Neural progenitor cell (in vitro differentiated cells): ENCODE results near the gene RGCC. TPM values are rescaled to one million over a fixed set of nuclear protein-coding genes. Genes with fewer than 3 reads are reported as not detected.

Experiments used
- DNase-seq: peaks from one replicate; pipeline ENCODE4 v3.0.0-alpha.2; 2016; ENCODE audit warnings: low spot score
- H2AFZ ChIP-seq: fragments of 200-600 bp; sonication (generic); replicated peaks from 2 replicates; pipeline ENCODE4 v1.6.1; 2016; ENCODE audit warnings: antibody characterized with exemption
- H3F3A ChIP-seq: fragments of 200-600 bp; sonication (generic); 2 replicates; pipeline ENCODE4 v1.6.1; 2016; ENCODE audit warnings: antibody characterized with exemption, low read depth
- H3K27ac ChIP-seq: fragments of 200-600 bp; sonication (generic); 2 replicates; pipeline ENCODE4 v1.5.1; 2016; ENCODE audit warnings: mild to moderate bottlenecking
- H3K27me3 ChIP-seq: fragments of 200-600 bp; sonication (generic); 2 replicates; pipeline ENCODE4 v1.6.1; 2016; ENCODE audit warnings: mild to moderate bottlenecking, moderate library complexity
- H3K36me3 ChIP-seq: fragments of 200-600 bp; sonication (generic); 2 replicates; pipeline ENCODE4 v1.5.1; 2016
- H3K4me1 ChIP-seq: fragments of 200-600 bp; sonication (generic); 2 replicates; pipeline ENCODE4 v1.6.1; 2016; ENCODE audit warnings: mixed run types
- H3K4me2 ChIP-seq: fragments of 200-600 bp; sonication (generic); 2 replicates; pipeline ENCODE4 v1.6.1; 2016
- H3K4me3 ChIP-seq: fragments of 200-600 bp; sonication (generic); 2 replicates; pipeline ENCODE4 v1.5.1; 2016
- H3K79me2 ChIP-seq: fragments of 200-600 bp; sonication (generic); 2 replicates; pipeline ENCODE4 v1.6.1; 2016; ENCODE audit warnings: low read depth
- H3K9ac ChIP-seq: fragments of 200-600 bp; sonication (generic); 2 replicates; pipeline ENCODE4 v1.6.1; 2016
- H3K9me3 ChIP-seq: fragments of 200-600 bp; sonication (generic); 2 replicates; pipeline ENCODE4 v1.5.1; 2016; ENCODE audit warnings: low read depth
- H4K20me1 ChIP-seq: fragments of 200-600 bp; sonication (generic); 2 replicates; pipeline ENCODE4 v1.6.1; 2016; ENCODE audit warnings: low read depth
- H3K27ac Mint-ChIP-seq: 3 replicates; pipeline ENCODE4 v1.8.0; 2021; ENCODE audit warnings: mixed read lengths
- H3K27me3 Mint-ChIP-seq: 2 replicates; pipeline ENCODE4 v1.8.0; 2022; ENCODE audit warnings: low read depth, mild to moderate bottlenecking, inconsistent platforms, moderate library complexity, mixed read lengths; ENCODE audit not compliant: insufficient read depth
- H3K36me3 Mint-ChIP-seq: 3 replicates; pipeline ENCODE4 v1.8.0; 2021; ENCODE audit warnings: mixed read lengths
- H3K4me1 Mint-ChIP-seq: 3 replicates; pipeline ENCODE4 v1.8.0; 2021; ENCODE audit warnings: mixed read lengths
- H3K4me3 Mint-ChIP-seq: 3 replicates; pipeline ENCODE4 v1.8.0; 2021; ENCODE audit warnings: mild to moderate bottlenecking, moderate library complexity, mixed read lengths
- H3K9me3 Mint-ChIP-seq: 3 replicates; pipeline ENCODE4 v1.8.0; 2020; ENCODE audit warnings: mixed read lengths
- CTCF ChIP-seq: fragments of 200-600 bp; sonication (generic); IDR thresholded peaks from 2 replicates; pipeline ENCODE4 v1.5.1; 2017; ENCODE audit warnings: antibody characterized with exemption, mild to moderate bottlenecking
- EZH2 ChIP-seq: fragments of 200-600 bp; sonication (generic); IDR thresholded peaks from 2 replicates; pipeline ENCODE4 v1.6.1; 2017; ENCODE audit warnings: antibody characterized with exemption, mild to moderate bottlenecking, moderate library complexity
- EZH2phosphoT487 ChIP-seq: fragments of 200-600 bp; sonication (generic); IDR thresholded peaks from 2 replicates; pipeline ENCODE4 v1.6.1; 2017; ENCODE audit warnings: antibody characterized with exemption
- total RNA-seq: library from RNA; depleted of rRNA; stranded (reverse); fragments of >200 nt; gene quantifications from 2 replicates; pipeline ENCODE4 v1.2.3, GENCODE V29; 2015; ENCODE audit warnings: low replicate concordance

RGCC gene
- total RNA-seq, 1 donor from 2014 or later: not detected

GRCh38 chr13:41488124-41488523 is 30.8 kb downstream of the RGCC start:
- Mint-ChIP-seq H3K27ac (no peak overlapping the region), H3K27me3 (peaks cover 4% of the 10 kb centered on the region), H3K4me3 (no peak overlapping the region), H3K4me1 (peaks cover 3% of the 10 kb centered on the region), H3K9me3 (peaks cover 15% of the 10 kb centered on the region), H3K36me3 (no peaks in the 10 kb centered on the region)
- TF ChIP-seq EZH2phosphoT487 (no peak), EZH2 (no peak), CTCF (no peak)
- DNase-seq: no peak
- H3K4me2 ChIP-seq: no peak overlapping the region
- H3K9me3 ChIP-seq: no peaks in the 10 kb centered on the region
- H3K4me3 ChIP-seq: no peak overlapping the region
- H3F3A ChIP-seq: no peaks in the 10 kb centered on the region
- H3K27me3 ChIP-seq: no peaks in the 10 kb centered on the region
- no peaks in the 10 kb centered on the region for H4K20me1 ChIP-seq
- H3K9ac ChIP-seq: no peak overlapping the region
- H3K36me3 ChIP-seq: no peaks in the 10 kb centered on the region
- no peaks in the 10 kb centered on the region for H3K4me1 ChIP-seq
- H3K27ac ChIP-seq: no peak overlapping the region
- H3K79me2 ChIP-seq: no peaks in the 10 kb centered on the region
- H2AFZ ChIP-seq: no peak overlapping the region

- no peaks in the 10 kb centered on the region for H3F3A ChIP-seq
- H3K4me2 ChIP-seq: no peak overlapping the region
- TF ChIP-seq EZH2: no peak
- no peak for TF ChIP-seq CTCF
- no peak for TF ChIP-seq EZH2phosphoT487
- H3K4me3 Mint-ChIP-seq: no peak overlapping the region
- H3K36me3 Mint-ChIP-seq: no peaks in the 10 kb centered on the region
- H3K4me3 ChIP-seq: no peak overlapping the region
- H3K9ac ChIP-seq: no peak overlapping the region
- no peaks in the 10 kb centered on the region for H4K20me1 ChIP-seq
- H3K27ac Mint-ChIP-seq: no peak overlapping the region
- DNase-seq: no peak
- no peaks in the 10 kb centered on the region for H3K27me3 ChIP-seq
- H2AFZ ChIP-seq: no peak overlapping the region
- peaks cover 10% of the 10 kb centered on the region for H3K9me3 Mint-ChIP-seq
- H3K4me1 Mint-ChIP-seq: peaks cover 15% of the 10 kb centered on the region
- no peak overlapping the region for H3K27ac ChIP-seq
- H3K4me1 ChIP-seq: peaks cover 7% of the 10 kb centered on the region
- H3K9me3 ChIP-seq: no peaks in the 10 kb centered on the region
- peaks cover 4% of the 10 kb centered on the region for H3K27me3 Mint-ChIP-seq
- H3K79me2 ChIP-seq: no peaks in the 10 kb centered on the region
- H3K36me3 ChIP-seq: no peaks in the 10 kb centered on the region
Measured at GRCh38 chr13:41490371-41491015, 33.1 kb downstream of the RGCC start.

- H3K27ac ChIP-seq: no peak overlapping the region
- Mint-ChIP-seq H3K27me3 (peaks cover 4% of the 10 kb centered on the region), H3K9me3 (peaks cover 5% of the 10 kb centered on the region), H3K36me3 (no peaks in the 10 kb centered on the region), H3K27ac (no peak overlapping the region), H3K4me1 (peaks cover 22% of the 10 kb centered on the region), H3K4me3 (no peak overlapping the region)
- H3K4me2 ChIP-seq: no peak overlapping the region
- H3K36me3 ChIP-seq: no peaks in the 10 kb centered on the region
- no peaks in the 10 kb centered on the region for H3K9me3 ChIP-seq
- H3K9ac ChIP-seq: no peak overlapping the region
- H3K79me2 ChIP-seq: no peaks in the 10 kb centered on the region
- H3K27me3 ChIP-seq: no peaks in the 10 kb centered on the region
- no peak for DNase-seq
- no peaks in the 10 kb centered on the region for H4K20me1 ChIP-seq
- H3K4me1 ChIP-seq: peaks cover 11% of the 10 kb centered on the region
- no peaks in the 10 kb centered on the region for H3F3A ChIP-seq
- no peak overlapping the region for H3K4me3 ChIP-seq
- no peak overlapping the region for H2AFZ ChIP-seq
- no peak for TF ChIP-seq CTCF
- no peak for TF ChIP-seq EZH2
- TF ChIP-seq EZH2phosphoT487: no peak
Measured at GRCh38 chr13:41491436-41491835, 34.1 kb downstream of the RGCC start.
